Measurements from ENCODE around the gene EFNB2. TPM values are rescaled to one million over a fixed set of nuclear protein-coding genes. Genes with fewer than 3 reads are reported as not detected.
A peak's percentile ranks its signal among the peaks of the same experiment; 100 is the strongest.

Gene EFNB2
- total RNA-seq, 1 donor from 2014 or later: 16.8 TPM

- no peak for ATAC-seq
Observed at GRCh38 chr13:106550570-106551135, 15.2 kb upstream of the EFNB2 start.

GRCh38 chr13:106548064-106548696 lies 12.7 kb upstream of the EFNB2 start:
- peak; percentile 17 for ATAC-seq

DNA sequence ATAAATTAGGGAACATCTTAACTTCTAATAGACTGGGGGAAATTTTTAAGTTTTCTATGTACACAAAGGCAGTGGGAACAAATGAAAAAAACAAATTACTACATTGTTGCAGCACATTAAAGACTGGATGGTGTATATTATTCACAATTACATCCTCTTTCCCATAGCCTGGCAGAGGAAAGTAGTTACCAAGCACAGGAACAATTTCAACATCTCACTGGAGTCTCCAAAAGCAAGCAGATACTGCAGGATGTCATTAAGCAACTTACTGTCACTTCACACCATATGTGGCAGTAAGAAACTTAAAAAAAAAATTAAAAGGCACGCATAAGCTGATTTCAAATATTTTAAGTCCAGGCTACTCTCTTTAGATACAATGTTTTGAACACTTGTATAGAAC lies 6.4 kb upstream of the EFNB2 start:
- ATAC-seq: no peak

DNA sequence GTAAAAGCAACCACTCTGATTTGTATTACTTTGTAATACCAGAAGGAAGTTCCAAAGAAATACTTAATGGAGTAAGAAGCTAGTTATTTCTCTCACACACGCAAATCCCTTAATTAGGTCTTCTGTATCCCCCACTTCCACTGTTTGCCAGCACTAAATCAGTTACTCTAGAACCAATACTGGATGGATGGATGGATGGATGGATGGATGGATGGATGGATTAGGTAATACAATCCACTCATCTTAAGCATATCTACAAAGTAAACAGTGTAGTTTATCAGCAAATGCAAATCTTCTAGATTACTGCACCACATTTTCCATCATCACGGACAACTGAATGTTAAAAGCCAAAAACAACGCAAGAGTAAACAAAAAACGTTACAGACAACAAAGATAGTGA lies 5.2 kb upstream of the EFNB2 start:
- ATAC-seq: no peak

- no peak for ATAC-seq
Observed at GRCh38 chr13:106537521-106537920, 2.1 kb upstream of the EFNB2 start.

- peak; percentile 65 for ATAC-seq
Observed at GRCh38 chr13:106536244-106537034, 977 bp upstream of the EFNB2 start.

- ATAC-seq: no peak
Observed at GRCh38 chr13:106534639-106535551, 567 bp downstream of the EFNB2 start.

DNA sequence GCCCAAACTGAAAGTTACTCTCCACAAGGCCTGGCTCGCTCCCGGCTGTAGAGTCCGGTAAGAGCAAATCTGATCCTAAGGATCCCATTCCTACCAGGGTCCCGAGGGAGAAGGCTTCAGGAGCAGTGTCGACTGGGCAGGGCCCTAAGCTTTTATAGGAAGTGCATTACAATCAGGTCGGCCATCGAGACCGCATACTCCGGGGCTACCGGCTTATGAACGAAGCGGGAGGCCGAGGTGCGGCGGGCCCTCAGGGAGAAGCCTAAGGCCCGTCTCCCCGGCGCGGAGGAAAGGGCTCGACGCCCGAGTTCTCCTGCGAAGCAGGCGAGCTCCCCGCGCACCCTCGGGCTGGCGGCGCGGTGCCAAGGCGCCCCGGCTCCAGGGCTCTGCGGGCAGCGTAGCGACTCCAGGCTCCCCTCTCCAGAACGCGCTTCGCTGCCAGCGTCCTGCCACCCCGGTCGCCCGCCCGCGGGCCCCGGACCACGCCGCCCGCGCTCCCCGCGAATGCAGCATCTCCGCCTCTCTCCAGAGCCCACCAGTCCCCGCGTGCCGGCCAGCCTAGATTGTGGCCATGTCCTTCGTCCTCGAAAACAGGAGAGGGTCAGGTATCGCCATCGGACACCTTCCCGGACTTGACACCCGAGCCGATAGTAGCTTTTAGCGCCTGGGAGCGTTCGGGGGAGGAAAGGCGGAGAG lies 1.4 kb downstream of the EFNB2 start:
- ATAC-seq: peak; percentile 3

DNA sequence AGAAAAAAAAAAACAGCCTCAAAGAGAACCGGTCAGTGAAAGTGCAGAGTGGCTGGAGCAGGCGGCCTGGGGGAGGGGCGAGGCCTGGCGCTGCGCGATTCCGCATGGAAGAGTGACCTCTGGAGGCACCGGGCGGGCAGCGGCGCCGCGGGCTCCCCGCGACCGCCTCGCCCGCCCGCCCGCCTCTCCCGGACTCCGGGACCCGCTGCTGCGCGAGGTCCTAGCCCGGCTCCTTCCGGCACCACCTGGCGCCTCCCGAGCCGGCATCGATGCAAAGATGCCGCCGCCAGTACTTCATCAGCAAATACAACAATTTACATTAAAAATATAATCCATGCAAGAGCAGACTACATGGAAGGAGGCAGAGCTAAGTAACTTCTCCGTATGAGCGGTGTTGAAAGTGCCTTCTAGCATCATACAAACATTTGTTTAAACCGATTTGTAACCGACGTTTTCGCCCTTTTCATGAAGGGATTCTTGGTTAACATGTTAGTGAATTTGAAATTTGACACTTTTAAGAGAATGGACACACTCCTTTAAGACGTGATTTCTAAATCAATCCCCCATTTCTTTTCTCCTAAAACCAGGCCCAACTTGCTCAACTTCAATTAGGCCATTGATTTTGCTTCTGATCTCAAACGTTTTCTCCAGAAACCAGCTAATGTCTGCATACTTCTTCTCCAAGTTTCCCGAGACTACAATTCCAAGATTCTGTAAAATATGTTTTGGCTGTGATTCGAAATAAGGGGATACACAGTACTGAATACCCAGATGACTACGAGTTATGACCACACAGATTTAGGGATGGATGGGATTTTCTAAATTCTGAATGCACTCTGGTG lies 2.1 kb downstream of the EFNB2 start:
- ATAC-seq: peak; percentile 41

GRCh38 chr13:106532111-106532929 lies 3.1 kb downstream of the EFNB2 start:
- no peak for ATAC-seq

- ATAC-seq: no peak
Observed at GRCh38 chr13:106530980-106531481, 4.4 kb downstream of the EFNB2 start.

DNA sequence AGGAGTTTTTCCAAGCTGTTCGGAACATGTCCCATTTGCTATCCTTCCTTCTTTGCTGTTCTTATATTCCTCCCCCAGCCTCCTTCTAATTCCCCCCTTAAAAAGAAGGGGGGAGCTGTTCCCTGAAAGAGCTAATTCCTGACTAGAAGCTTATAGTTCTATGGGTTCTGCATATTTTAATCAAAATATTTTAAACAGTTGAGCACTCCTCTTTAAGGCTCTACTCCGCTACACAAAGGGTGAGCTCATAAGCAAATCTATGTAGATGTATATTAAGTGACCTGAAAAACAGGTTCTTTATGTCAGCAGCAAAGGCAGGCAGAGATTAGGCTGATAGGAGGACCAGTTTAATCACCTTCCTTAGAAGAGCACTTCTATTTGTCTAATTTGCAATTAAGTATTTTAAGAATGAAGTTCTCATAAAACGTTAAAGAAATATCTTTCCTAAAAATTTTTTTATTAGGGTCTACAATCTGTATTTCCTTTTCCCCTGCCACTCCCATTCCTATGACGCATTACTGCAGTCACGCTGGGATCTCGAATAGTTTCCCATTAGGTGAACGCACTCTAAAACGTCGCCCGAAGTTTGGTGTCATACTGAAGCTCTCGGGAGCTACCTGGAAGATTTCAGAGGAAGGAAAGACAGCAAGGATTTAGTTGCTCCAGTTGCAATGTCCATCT lies 5.2 kb downstream of the EFNB2 start:
- ATAC-seq: peak; percentile 69

- no peak for ATAC-seq
Observed at GRCh38 chr13:106529415-106530170, 5.9 kb downstream of the EFNB2 start.

DNA sequence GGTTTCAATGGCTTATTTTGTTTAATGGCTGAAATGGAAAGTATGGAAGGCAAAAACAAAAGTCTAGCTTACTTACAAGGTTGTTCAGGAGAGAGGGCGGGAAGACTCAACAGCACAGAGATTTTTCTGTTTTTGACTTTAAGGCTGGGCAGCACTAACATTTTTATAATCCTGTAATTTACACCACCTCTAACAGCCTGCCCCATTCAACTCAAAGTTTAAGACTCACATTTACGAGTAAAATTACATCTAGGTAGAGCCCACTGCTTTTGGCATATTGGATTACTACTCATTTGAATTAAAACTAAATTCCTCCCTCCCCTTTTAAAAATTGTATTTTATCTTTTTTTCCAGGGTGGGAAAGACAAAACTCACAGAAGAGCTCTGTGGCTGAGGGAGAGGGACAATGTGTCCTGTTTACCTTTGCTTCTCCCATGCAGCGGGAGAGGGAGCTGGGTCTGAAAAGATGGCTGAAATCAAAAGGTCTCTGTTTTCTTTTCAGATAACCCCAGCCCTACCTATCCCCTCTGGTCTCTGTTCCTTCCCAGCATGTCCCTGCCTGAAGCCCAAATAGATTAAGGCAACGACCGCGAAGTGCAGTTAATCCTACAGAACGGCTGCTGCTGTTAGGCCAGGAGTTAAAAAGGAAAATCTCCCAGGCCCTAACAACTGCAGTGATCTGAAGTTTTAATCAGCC lies 6.6 kb downstream of the EFNB2 start:
- no peak for ATAC-seq

DNA sequence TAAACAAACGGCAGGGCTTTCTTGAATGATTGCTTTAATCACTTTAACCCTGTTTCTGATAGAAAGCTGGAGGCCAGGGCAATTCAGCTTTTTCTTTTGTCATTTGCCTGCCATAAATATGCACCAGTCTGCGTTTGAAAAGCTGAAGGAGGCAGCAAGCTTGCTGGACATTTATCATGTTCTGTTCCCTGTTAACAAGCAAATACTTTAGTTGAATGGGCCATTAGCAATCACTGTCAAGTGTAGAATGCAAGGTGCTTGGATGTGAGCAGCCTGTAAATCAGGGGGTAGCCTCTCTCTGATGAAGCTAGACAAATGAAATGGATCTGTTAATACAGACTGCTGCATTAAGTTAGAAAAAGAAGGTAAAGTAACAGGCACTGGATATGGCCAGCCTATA lies 7.6 kb downstream of the EFNB2 start:
- no peak for ATAC-seq

DNA sequence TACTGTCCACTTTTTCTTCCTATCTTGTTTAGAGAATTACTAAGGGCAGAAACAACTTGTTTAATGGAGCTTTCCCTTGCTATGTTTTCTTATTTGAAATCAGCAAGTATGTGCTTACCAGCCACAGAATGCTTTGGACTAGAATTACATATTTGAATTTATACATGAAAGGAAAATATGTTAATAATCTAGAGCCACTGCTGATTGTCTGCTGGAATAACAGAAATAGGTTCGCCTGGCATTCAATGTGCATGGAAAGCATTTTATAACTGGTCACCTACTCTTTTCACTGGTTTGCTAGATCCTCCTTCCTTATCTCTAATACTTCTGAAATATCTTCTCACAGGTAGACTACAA lies 8.0 kb downstream of the EFNB2 start:
- ATAC-seq: no peak

- ATAC-seq: no peak
Observed at GRCh38 chr13:106526738-106527444, 8.6 kb downstream of the EFNB2 start.

- ATAC-seq: no peak
Observed at GRCh38 chr13:106525865-106526264, 9.6 kb downstream of the EFNB2 start.

All from esophagus mucosa (tissue), 1 donor.